Karpas-422 (cell line): Measurements from ENCODE around the gene ARMC2. TPM values are rescaled to one million over a fixed set of nuclear protein-coding genes. Genes with fewer than 3 reads are reported as not detected.
"Not testable (repeated sequence)": the region's sequence is repeated elsewhere in the genome, so short reads cannot be mapped to it uniquely, and the experiment has no call there.

Experiments used
- DNase-seq: peaks from one replicate; pipeline ENCODE4 v3.0.0-alpha.2; 2015
- H2AFZ ChIP-seq: fragments of 200-600 bp; sonication (generic); 2 replicates; pipeline ENCODE4 v1.6.1; 2014; ENCODE audit warnings: antibody characterized with exemption, low read length, mixed read lengths
- H3K27ac ChIP-seq: fragments of 200-600 bp; sonication (generic); 2 replicates; pipeline ENCODE4 v1.5.1; 2014; ENCODE audit warnings: mild to moderate bottlenecking, low read length, moderate library complexity
- H3K27me3 ChIP-seq: fragments of 200-600 bp; sonication (generic); 2 replicates; pipeline ENCODE4 v1.6.1; 2014; ENCODE audit warnings: low read length, mixed read lengths
- H3K36me3 ChIP-seq: fragments of 200-600 bp; sonication (generic); 2 replicates; pipeline ENCODE4 v1.6.1; 2014; ENCODE audit warnings: low read length, mixed read lengths; ENCODE audit not compliant: insufficient read depth
- H3K4me1 ChIP-seq: fragments of 200-600 bp; sonication (generic); 2 replicates; pipeline ENCODE4 v1.6.1; 2014; ENCODE audit warnings: mild to moderate bottlenecking, low read length, mixed read lengths
- H3K4me2 ChIP-seq: fragments of 200-600 bp; sonication (generic); 2 replicates; pipeline ENCODE4 v1.6.1; 2014; ENCODE audit warnings: low read length, low read depth, mild to moderate bottlenecking; ENCODE audit not compliant: poor library complexity, severe bottlenecking
- H3K4me3 ChIP-seq: fragments of 200-600 bp; sonication (generic); 2 replicates; pipeline ENCODE4 v1.5.1; 2014; ENCODE audit warnings: mild to moderate bottlenecking, antibody characterized with exemption, low read length, mixed read lengths
- H3K79me2 ChIP-seq: fragments of 200-600 bp; sonication (generic); 2 replicates; pipeline ENCODE4 v1.6.1; 2014; ENCODE audit warnings: mild to moderate bottlenecking, low read length, mixed read lengths
- H3K9ac ChIP-seq: fragments of 200-600 bp; sonication (generic); 2 replicates; pipeline ENCODE4 v1.6.0; 2014; ENCODE audit warnings: low read length
- H3K9me2 ChIP-seq: fragments of 200-600 bp; sonication (generic), shearing (Covaris generic); replicated peaks from 2 replicates; pipeline ENCODE4 v1.6.0; 2014; ENCODE audit warnings: mild to moderate bottlenecking, low read length, moderate library complexity; ENCODE audit not compliant: insufficient read depth
- H3K9me3 ChIP-seq: fragments of 300-700, 200-600 bp; sonication (generic); 2 replicates; pipeline ENCODE4 v1.6.1; 2014; ENCODE audit warnings: low read length, mixed read lengths
- H4K20me1 ChIP-seq: fragments of 200-600 bp; sonication (generic); 2 replicates; pipeline ENCODE4 v1.6.1; 2014; ENCODE audit warnings: mild to moderate bottlenecking, antibody characterized with exemption, low read length, low read depth; ENCODE audit not compliant: insufficient read depth
- total RNA-seq: library from RNA; depleted of rRNA; stranded (reverse); fragments of >200 nt; shearing (Covaris generic); gene quantifications from 2 replicates; pipeline ENCODE4 v1.2.3, GENCODE V29; 2014; ENCODE audit warnings: low replicate concordance

The ARMC2 gene
- total RNA-seq, 1 experiment from 2014 or later, result 1.0 TPM

GRCh38 chr6:108805611-108806167 is 42.5 kb upstream of the ARMC2 start:
- no peaks in the 10 kb centered on the region for H3K9me2 ChIP-seq
- H2AFZ ChIP-seq, result no peak overlapping the region
- no peak overlapping the region for H3K9ac ChIP-seq
- H3K27ac ChIP-seq, result no peak overlapping the region
- H4K20me1 ChIP-seq, result no peaks in the 10 kb centered on the region
- no peaks in the 10 kb centered on the region for H3K79me2 ChIP-seq
- H3K9me3 ChIP-seq, result no peaks in the 10 kb centered on the region
- no peak for DNase-seq
- H3K4me1 ChIP-seq, result no peaks in the 10 kb centered on the region; the same call in 1 of the 2 replicates
- H3K4me3 ChIP-seq, result no peak overlapping the region
- no peaks in the 10 kb centered on the region for H3K27me3 ChIP-seq
- H3K36me3 ChIP-seq, result no peaks in the 10 kb centered on the region
- no peak overlapping the region for H3K4me2 ChIP-seq

DNA sequence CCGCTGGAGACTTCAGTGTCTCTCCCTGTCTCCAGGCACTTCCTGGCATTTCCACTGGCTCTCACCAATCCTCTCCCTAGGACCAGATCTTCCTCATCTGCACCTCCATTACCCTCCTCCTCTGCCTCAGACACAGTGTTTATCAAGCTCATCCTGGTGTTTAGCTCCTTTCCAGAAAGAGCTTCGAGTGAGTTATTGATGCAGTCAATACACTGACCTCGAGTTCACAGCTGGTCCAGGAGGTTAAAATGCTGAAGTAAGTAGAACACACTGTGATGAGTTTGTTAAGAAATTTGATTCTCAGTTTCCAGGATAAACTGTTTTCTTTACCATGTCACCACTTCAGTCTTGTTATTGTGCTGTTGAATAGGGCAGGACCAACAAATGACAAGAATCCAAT is 42.1 kb upstream of the ARMC2 start:
- H3K4me2 ChIP-seq, result no peak overlapping the region
- no peaks in the 10 kb centered on the region for H3K36me3 ChIP-seq

GRCh38 chr6:108806665-108807064 is 41.6 kb upstream of the ARMC2 start:
- no peak overlapping the region for H3K9ac ChIP-seq
- no peaks in the 10 kb centered on the region for H4K20me1 ChIP-seq
- H3K4me1 ChIP-seq, result no peaks in the 10 kb centered on the region; the same call in 1 of the 2 replicates
- no peak overlapping the region for H2AFZ ChIP-seq
- H3K4me3 ChIP-seq, result no peak overlapping the region
- no peaks in the 10 kb centered on the region for H3K36me3 ChIP-seq
- no peak overlapping the region for H3K4me2 ChIP-seq
- no peaks in the 10 kb centered on the region for H3K9me2 ChIP-seq
- no peaks in the 10 kb centered on the region for H3K79me2 ChIP-seq
- H3K27ac ChIP-seq, result no peak overlapping the region
- no peak for DNase-seq
- no peaks in the 10 kb centered on the region for H3K9me3 ChIP-seq
- no peaks in the 10 kb centered on the region for H3K27me3 ChIP-seq

More for the DNA sequence above, 42.1 kb upstream of the ARMC2 start:
- Histone ChIP-seq H3K9me2 (no peaks in the 10 kb centered on the region), H3K9ac (no peak overlapping the region), H2AFZ (no peak overlapping the region), H3K27me3 (no peaks in the 10 kb centered on the region), H3K4me1 (no peaks in the 10 kb centered on the region; the same call in 1 of the 2 replicates), H4K20me1 (no peaks in the 10 kb centered on the region), H3K79me2 (no peaks in the 10 kb centered on the region), H3K4me3 (no peak overlapping the region), H3K9me3 (no peaks in the 10 kb centered on the region), H3K27ac (no peak overlapping the region)
- DNase-seq, result no peak

DNA sequence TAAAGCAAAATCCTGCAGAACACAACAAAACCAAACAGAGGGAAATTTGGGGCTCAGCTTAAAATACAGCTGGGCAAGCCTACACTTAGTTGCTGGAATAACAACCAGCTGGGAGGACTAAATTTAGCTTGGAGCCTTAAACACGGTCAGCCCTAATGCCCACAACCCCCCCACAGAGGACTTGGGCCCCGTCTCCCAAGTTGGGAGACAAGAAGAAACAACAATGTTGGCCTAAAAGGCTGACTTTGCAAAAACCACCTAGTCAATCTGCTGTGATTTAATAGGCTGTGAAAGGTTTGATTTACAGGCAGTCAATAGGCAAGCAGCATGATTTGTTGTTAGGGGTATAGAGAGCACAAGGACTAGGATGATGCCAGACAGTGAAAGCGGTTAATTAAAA is 40.3 kb upstream of the ARMC2 start:
- no peak overlapping the region for H3K4me3 ChIP-seq
- no peaks in the 10 kb centered on the region for H3K9me2 ChIP-seq
- H4K20me1 ChIP-seq, result no peaks in the 10 kb centered on the region
- no peak overlapping the region for H2AFZ ChIP-seq
- no peaks in the 10 kb centered on the region for H3K4me1 ChIP-seq
- no peak overlapping the region for H3K9ac ChIP-seq
- H3K36me3 ChIP-seq, result no peaks in the 10 kb centered on the region
- H3K79me2 ChIP-seq, result no peaks in the 10 kb centered on the region
- no peak overlapping the region for H3K27ac ChIP-seq
- H3K4me2 ChIP-seq, result no peak overlapping the region
- H3K27me3 ChIP-seq, result no peaks in the 10 kb centered on the region
- H3K9me3 ChIP-seq, result no peaks in the 10 kb centered on the region
- DNase-seq, result no peak

DNA sequence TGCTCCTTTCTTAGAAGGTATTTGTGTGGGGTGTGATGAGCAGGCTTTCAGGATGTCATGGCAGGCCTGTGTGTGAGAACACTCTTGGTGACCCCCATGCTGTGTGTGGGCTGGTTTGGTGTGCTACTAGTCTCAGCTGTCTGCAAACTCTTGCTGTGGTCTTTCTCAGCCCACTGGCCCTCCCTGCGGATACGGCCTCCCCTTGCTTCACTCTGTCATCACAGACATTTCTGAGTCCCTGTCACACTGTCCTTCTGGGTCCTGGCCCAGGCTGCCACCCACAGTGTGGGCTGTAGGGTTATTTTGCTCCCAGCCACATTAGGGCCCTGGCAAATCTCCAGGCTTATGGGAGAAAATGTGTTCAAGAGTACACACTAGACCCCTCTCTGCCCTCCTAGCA is 39.0 kb upstream of the ARMC2 start:
- Histone ChIP-seq H4K20me1 (no peaks in the 10 kb centered on the region), H3K36me3 (no peaks in the 10 kb centered on the region), H3K27ac (no peak overlapping the region), H3K9ac (no peak overlapping the region), H3K9me3 (no peaks in the 10 kb centered on the region), H3K27me3 (no peaks in the 10 kb centered on the region), H3K4me1 (no peaks in the 10 kb centered on the region), H3K9me2 (no peaks in the 10 kb centered on the region), H2AFZ (no peak overlapping the region), H3K4me2 (no peak overlapping the region), H3K4me3 (no peak overlapping the region), H3K79me2 (no peaks in the 10 kb centered on the region)
- DNase-seq, result no peak

DNA sequence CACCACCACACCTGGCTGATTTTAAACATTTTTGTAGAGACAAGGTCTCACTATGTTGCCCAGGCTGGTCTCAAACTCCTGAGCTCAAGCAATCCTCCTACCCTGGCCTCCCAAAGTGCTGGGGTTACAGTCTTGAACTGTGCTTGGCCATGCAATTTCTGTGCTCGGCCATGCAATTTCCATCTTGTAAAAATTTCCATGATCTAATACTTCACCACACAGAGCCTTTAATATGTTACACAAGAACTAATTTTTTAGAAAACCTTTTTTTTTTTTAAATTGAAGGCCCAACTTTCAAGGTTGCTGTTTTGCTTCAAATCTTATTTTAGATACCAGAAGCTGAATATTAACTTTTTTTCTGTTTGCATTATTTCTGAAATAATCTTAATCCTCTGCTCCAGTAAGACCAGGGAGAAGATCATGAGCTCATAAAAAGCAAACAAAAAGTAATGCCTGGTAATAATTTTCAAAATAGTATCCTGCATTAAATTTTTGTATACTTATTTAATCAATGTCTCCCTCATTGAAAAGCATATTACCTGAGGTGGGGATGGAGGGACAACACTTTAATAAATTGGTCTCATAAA is 38.1 kb upstream of the ARMC2 start:
- H3K4me3 ChIP-seq, result no peak overlapping the region
- H3K9ac ChIP-seq, result no peak overlapping the region
- H3K9me2 ChIP-seq, result no peaks in the 10 kb centered on the region
- no peaks in the 10 kb centered on the region for H3K36me3 ChIP-seq
- no peaks in the 10 kb centered on the region for H4K20me1 ChIP-seq
- H3K27ac ChIP-seq, result no peak overlapping the region
- DNase-seq, result no peak
- no peaks in the 10 kb centered on the region for H3K9me3 ChIP-seq
- no peak overlapping the region for H3K4me2 ChIP-seq
- H3K79me2 ChIP-seq, result no peaks in the 10 kb centered on the region
- no peaks in the 10 kb centered on the region for H3K27me3 ChIP-seq
- H3K4me1 ChIP-seq, result no peaks in the 10 kb centered on the region
- H2AFZ ChIP-seq, result no peak overlapping the region

DNA sequence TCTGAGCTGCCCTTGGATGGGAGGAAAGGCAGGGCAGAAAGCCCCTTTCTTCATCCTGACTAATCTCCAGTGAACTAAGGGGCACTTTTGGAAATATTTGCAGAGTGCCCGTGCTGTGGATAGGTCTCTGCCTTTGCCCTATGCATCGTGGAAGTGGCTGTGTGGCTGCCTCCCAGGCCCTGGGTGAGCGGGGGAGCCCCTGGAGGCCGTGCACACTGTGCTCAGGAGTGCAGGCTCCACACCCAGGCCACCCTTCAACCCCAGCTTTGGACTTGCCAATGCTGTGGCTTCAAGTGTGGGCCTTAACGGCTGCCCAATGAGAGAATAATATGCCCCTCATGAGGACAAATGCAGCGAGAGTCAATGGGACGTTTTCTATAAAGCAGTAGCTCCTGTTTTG is 36.7 kb upstream of the ARMC2 start:
- Histone ChIP-seq H3K9me3 (no peaks in the 10 kb centered on the region), H3K4me3 (no peak overlapping the region), H3K27me3 (no peaks in the 10 kb centered on the region), H3K9ac (no peak overlapping the region), H3K79me2 (no peaks in the 10 kb centered on the region), H3K4me2 (no peak overlapping the region), H3K36me3 (no peaks in the 10 kb centered on the region), H3K4me1 (no peaks in the 10 kb centered on the region), H4K20me1 (no peaks in the 10 kb centered on the region), H3K27ac (no peak overlapping the region), H3K9me2 (no peaks in the 10 kb centered on the region), H2AFZ (no peak overlapping the region)
- no peak for DNase-seq

DNA sequence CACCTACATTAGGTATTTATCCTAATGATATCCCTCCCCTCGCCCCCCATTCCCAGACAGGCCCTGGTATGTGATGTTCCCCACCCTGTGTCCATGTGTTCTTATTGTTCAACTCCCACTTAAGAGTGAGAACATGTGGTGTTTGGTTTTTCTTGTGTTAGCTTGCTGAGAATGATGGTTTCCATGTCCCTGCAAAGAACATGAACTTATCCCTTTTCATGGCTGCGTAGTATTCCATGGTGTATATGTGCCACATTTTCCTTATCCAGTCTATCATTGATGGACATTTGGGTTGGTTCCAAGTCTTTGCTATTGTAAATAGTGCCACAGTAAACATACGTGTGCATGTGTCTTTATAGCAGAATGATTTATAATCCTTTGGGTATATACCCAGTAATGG is 35.0 kb upstream of the ARMC2 start:
- not testable (repeated sequence) for H3K36me3 ChIP-seq, H3K9ac ChIP-seq, H4K20me1 ChIP-seq, H3K9me2 ChIP-seq, H2AFZ ChIP-seq, H3K27ac ChIP-seq, H3K9me3 ChIP-seq, H3K4me3 ChIP-seq, H3K4me1 ChIP-seq, H3K4me2 ChIP-seq, DNase-seq, H3K79me2 ChIP-seq, H3K27me3 ChIP-seq
